ENCODE measurements around the gene ELF4. TPM values are rescaled to one million over a fixed set of nuclear protein-coding genes. Genes with fewer than 3 reads are reported as not detected.

The ELF4 gene
- total and polyA plus RNA-seq, 7 experiments from 2014 or later: 8.5 to 48.9 (median 21.4) TPM

GRCh38 chrX:130020661-130021324, 89.5 kb downstream of the ELF4 start:
- Histone ChIP-seq H3K4me3 (ENCODE audit: low read length) (no peak overlapping the region), H3K4me1 (ENCODE audit: control insufficient read depth in 2 of 2, insufficient read depth in 2 of 2, low read length in 2 of 2) (peaks cover 4 to 13% of the 10 kb centered on the region in 2 donors), H3K27ac (ENCODE audit: low read depth, low read length) (no peak overlapping the region), H3K9me3 (ENCODE audit: control insufficient read depth in 2 of 3, low read length in 3 of 3) (no peaks in the 10 kb centered on the region), H3K36me3 (ENCODE audit: control insufficient read depth in 2 of 3, insufficient read depth in 3 of 3, low read length in 3 of 3) (peaks cover 0 to 3% (median 0%) of the 10 kb centered on the region in 3 experiments), H3K27me3 (ENCODE audit: control insufficient read depth in 2 of 2, insufficient read depth in 2 of 2, low read length in 2 of 2) (no peaks in the 10 kb centered on the region)
- ChIA-PET POLR2A (no interaction called here), CTCF (no interaction called here)
- no peak overlapping the region for H3K27ac Mint-ChIP-seq
- ATAC-seq (no peak), DNase-seq (no peak)
- no peak overlapping the region for H3K4me3 Mint-ChIP-seq
- intact Hi-C loops (cut with micrococcal nuclease): loop anchor here (5.0 to 10.0 kb wide), 3 partner anchors 42 to 416 kb away; partner anchors contain the start of gene ZDHHC9 (in 1 of the 2)
- peaks cover 0 to 13% (median 10%) of the 10 kb centered on the region in 7 donors for H3K4me1 Mint-ChIP-seq
- H3K9me3 Mint-ChIP-seq: no peaks in the 10 kb centered on the region
- H3K36me3 Mint-ChIP-seq: peaks cover 0 to 6% (median 0%) of the 10 kb centered on the region in 5 donors
- H3K27me3 Mint-ChIP-seq: no peaks in the 10 kb centered on the region

- POLR2A ChIA-PET: no interaction called here
- H3K4me1 Mint-ChIP-seq: peaks cover 0 to 2% (median 0%) of the 10 kb centered on the region in 7 donors
Measured at GRCh38 chrX:130018143-130018542, 92.2 kb downstream of the ELF4 start.

GRCh38 chrX:130015181-130015580, 95.1 kb downstream of the ELF4 start:
- ATAC-seq (no peak), DNase-seq (no peak)
- H3K36me3 ChIP-seq (ENCODE audit: control insufficient read depth in 2 of 3, insufficient read depth in 3 of 3, low read length in 3 of 3): peaks cover 0 to 22% (median 0%) of the 10 kb centered on the region in 3 experiments
- H3K9me3 ChIP-seq (ENCODE audit: control insufficient read depth in 2 of 3, low read length in 3 of 3): no peaks in the 10 kb centered on the region
- no peak overlapping the region for H3K27ac Mint-ChIP-seq
- no peak overlapping the region for H3K4me3 Mint-ChIP-seq
- ChIA-PET POLR2A (no interaction called here), CTCF (no interaction called here)
- peaks cover 0 to 8% (median 0%) of the 10 kb centered on the region in 5 donors for H3K36me3 Mint-ChIP-seq
- H3K4me1 Mint-ChIP-seq: peaks cover 0 to 2% (median 0%) of the 10 kb centered on the region in 7 donors
- H3K27ac ChIP-seq (ENCODE audit: low read depth, low read length): no peak overlapping the region
- H3K4me3 ChIP-seq (ENCODE audit: low read length): no peak overlapping the region
- H3K27me3 Mint-ChIP-seq: no peaks in the 10 kb centered on the region
- no peaks in the 10 kb centered on the region for H3K27me3 ChIP-seq (ENCODE audit: control insufficient read depth in 2 of 2, insufficient read depth in 2 of 2, low read length in 2 of 2)
- no peaks in the 10 kb centered on the region for H3K4me1 ChIP-seq (ENCODE audit: control insufficient read depth in 2 of 2, insufficient read depth in 2 of 2, low read length in 2 of 2)
- intact Hi-C loops (cut with micrococcal nuclease): no loop called here
- no peaks in the 10 kb centered on the region for H3K9me3 Mint-ChIP-seq

More at GRCh38 chrX:130018143-130018542, 92.2 kb downstream of the ELF4 start:
- H3K27me3 Mint-ChIP-seq: no peaks in the 10 kb centered on the region
- H3K27me3 ChIP-seq (ENCODE audit: control insufficient read depth in 2 of 2, insufficient read depth in 2 of 2, low read length in 2 of 2): no peaks in the 10 kb centered on the region
- ATAC-seq (no peak), DNase-seq (no peak)
- H3K4me3 Mint-ChIP-seq: no peak overlapping the region
- peaks cover 0 to 19% (median 0%) of the 10 kb centered on the region in 3 experiments for H3K36me3 ChIP-seq (ENCODE audit: control insufficient read depth in 2 of 3, insufficient read depth in 3 of 3, low read length in 3 of 3)
- CTCF ChIA-PET: no interaction called here
- H3K36me3 Mint-ChIP-seq: peaks cover 0 to 5% (median 0%) of the 10 kb centered on the region in 5 donors
- no peak overlapping the region for H3K27ac ChIP-seq (ENCODE audit: low read depth, low read length)
- intact Hi-C loops (cut with micrococcal nuclease): no loop called here
- no peak overlapping the region for H3K27ac Mint-ChIP-seq
- H3K4me1 ChIP-seq (ENCODE audit: control insufficient read depth in 2 of 2, insufficient read depth in 2 of 2, low read length in 2 of 2): no peaks in the 10 kb centered on the region
- no peaks in the 10 kb centered on the region for H3K9me3 ChIP-seq (ENCODE audit: control insufficient read depth in 2 of 3, low read length in 3 of 3)
- H3K9me3 Mint-ChIP-seq: no peaks in the 10 kb centered on the region
- H3K4me3 ChIP-seq (ENCODE audit: low read length): no peak overlapping the region

Other genes with a start within 250 kb of the ELF4 start
- gene UTP14A, start 204.3 kb downstream of the ELF4 start, total RNA-seq: 10 to 100 TPM; 11.3 to 28.6 (median 22.4) TPM
- gene UTP14A, start 204.3 kb downstream of the ELF4 start, polyA plus RNA-seq: 10 to 100 TPM; 11.0 to 16.5 TPM
- 1 to 10 TPM; 5.8 to 8.9 (median 8.2) TPM for gene BCORL1, start 127.9 kb downstream of the ELF4 start, total RNA-seq
- 1 to 10 TPM in 1 of 2 donors, under 1 TPM in 1; 0.64 to 2.5 TPM for gene BCORL1, start 127.9 kb downstream of the ELF4 start, polyA plus RNA-seq
- gene AIFM1, start 55.3 kb upstream of the ELF4 start, total RNA-seq: 10 to 100 TPM; 11.6 to 35.8 (median 21.1) TPM
- gene AIFM1, start 55.3 kb upstream of the ELF4 start, polyA plus RNA-seq: 10 to 100 TPM; 24.8 to 35.4 TPM
- gene RAB33A, start 61.5 kb upstream of the ELF4 start, total RNA-seq: 10 to 100 TPM in 3 of 5 experiments, 1 to 10 TPM in 2; 2.9 to 25.6 (median 11.9) TPM
- gene RAB33A, start 61.5 kb upstream of the ELF4 start, polyA plus RNA-seq: 10 to 100 TPM in 1 of 2 donors, 1 to 10 TPM in 1; 7.6 to 15.6 TPM
- 1 to 10 TPM; 3.9 to 5.6 (median 4.4) TPM for gene ZNF280C, start 158.4 kb upstream of the ELF4 start, total RNA-seq
- 1 to 10 TPM; 2.4 to 2.5 TPM for gene ZNF280C, start 158.4 kb upstream of the ELF4 start, polyA plus RNA-seq
- 10 to 100 TPM; 10.7 to 14.3 (median 13.8) TPM for gene SLC25A14, start 229.4 kb upstream of the ELF4 start, total RNA-seq
- 1 to 10 TPM; 5.5 to 7.4 TPM for gene SLC25A14, start 229.4 kb upstream of the ELF4 start, polyA plus RNA-seq